CD8-positive, alpha-beta memory T cell (primary cell): ENCODE measurements around the gene HGD. TPM values are rescaled to one million over a fixed set of nuclear protein-coding genes. Genes with fewer than 3 reads are reported as not detected.

Experiments
- CTCF ChIA-PET: fragments of 350-600 bp; sonication (Branson Sonifier 250); formaldehyde crosslinking; loops from one replicate; lab custom pipeline; 2021; ENCODE audit warnings: antibody characterized with exemption; lab: Charles Lee
- POLR2A ChIA-PET: fragments of 350-600 bp; sonication (Branson Sonifier 250); formaldehyde crosslinking; loops from one replicate; lab custom pipeline; 2021; ENCODE audit warnings: antibody characterized with exemption; lab: Charles Lee
- DNase-seq, 5 donors: peaks; one replicate each; pipeline versions ENCODE4 v3.0.0 to v3.0.0-alpha.2; 2020 to 2022; ENCODE audit warnings: mixed read lengths in 1 of 5
- H3K27ac ChIP-seq: one replicate; pipeline ENCODE4 v1.7.0; 2013; ENCODE audit warnings: low read depth, mild to moderate bottlenecking, low read length, moderate library complexity
- H3K27me3 ChIP-seq: 2 replicates; pipeline ENCODE4 v1.7.0; 2013; ENCODE audit warnings: low read length, mild to moderate bottlenecking; ENCODE audit not compliant: insufficient read depth, poor library complexity, severe bottlenecking
- H3K36me3 ChIP-seq: 2 replicates; pipeline ENCODE4 v1.7.0; 2013; ENCODE audit warnings: mild to moderate bottlenecking, low read length, moderate library complexity; ENCODE audit not compliant: insufficient read depth
- H3K4me1 ChIP-seq: 2 replicates; pipeline ENCODE4 v1.7.0; 2013; ENCODE audit warnings: mild to moderate bottlenecking, low read length, moderate library complexity; ENCODE audit not compliant: insufficient read depth
- H3K4me3 ChIP-seq: 2 replicates; pipeline ENCODE4 v1.7.0; 2013; ENCODE audit warnings: mild to moderate bottlenecking, low read length
- H3K9me3 ChIP-seq: 2 replicates; pipeline ENCODE4 v1.7.0; 2013; ENCODE audit warnings: mild to moderate bottlenecking, low read length
- H3K27ac Mint-ChIP-seq, 8 donors: one replicate each; pipeline ENCODE4 v1.8.0; 2020 to 2021; ENCODE audit warnings: mixed read lengths in 8 of 8, mild to moderate bottlenecking in 6 of 8, inconsistent platforms in 3 of 8, moderate library complexity in 3 of 8
- H3K27me3 Mint-ChIP-seq, 2 donors: one replicate each; pipeline ENCODE4 v1.8.0; 2020 to 2021; ENCODE audit warnings: mixed read lengths in 2 of 2, mild to moderate bottlenecking in 1 of 2, moderate library complexity in 1 of 2
- H3K36me3 Mint-ChIP-seq, 3 donors: one replicate each; pipeline ENCODE4 v1.8.0; 2020 to 2021; ENCODE audit warnings: mixed read lengths in 3 of 3, inconsistent platforms in 1 of 3, mild to moderate bottlenecking in 1 of 3
- H3K4me1 Mint-ChIP-seq, 3 donors: one replicate each; pipeline ENCODE4 v1.8.0; 2020 to 2021; ENCODE audit warnings: mixed read lengths in 3 of 3, inconsistent platforms in 1 of 3, mild to moderate bottlenecking in 1 of 3
- H3K4me3 Mint-ChIP-seq, 7 donors: one replicate each; pipeline ENCODE4 v1.8.0; 2020 to 2021; ENCODE audit warnings: mixed read lengths in 7 of 7, mild to moderate bottlenecking in 6 of 7, moderate library complexity in 4 of 7, inconsistent platforms in 2 of 7
- H3K9me3 Mint-ChIP-seq, 5 donors: one replicate each; pipeline ENCODE4 v1.8.0; 2020 to 2022; ENCODE audit warnings: mixed read lengths in 5 of 5, mild to moderate bottlenecking in 3 of 5, moderate library complexity in 2 of 5, inconsistent platforms in 1 of 5
- polyA plus RNA-seq: library from polyadenylated mRNA; unstranded; fragments of 300-500 nt; fragmentation: Illumina TruSeq; gene quantifications from one replicate; pipeline ENCODE4 v1.2.3, GENCODE V29; 2021
- total RNA-seq, 2 experiments: library from RNA; stranded (reverse); gene quantifications; one replicate each; pipeline ENCODE4 v1.2.3, GENCODE V29; 2021

Gene HGD
- total and polyA plus RNA-seq, 3 experiments from 2014 or later, result 0.98 to 1.1 TPM; not detected in 1

DNA sequence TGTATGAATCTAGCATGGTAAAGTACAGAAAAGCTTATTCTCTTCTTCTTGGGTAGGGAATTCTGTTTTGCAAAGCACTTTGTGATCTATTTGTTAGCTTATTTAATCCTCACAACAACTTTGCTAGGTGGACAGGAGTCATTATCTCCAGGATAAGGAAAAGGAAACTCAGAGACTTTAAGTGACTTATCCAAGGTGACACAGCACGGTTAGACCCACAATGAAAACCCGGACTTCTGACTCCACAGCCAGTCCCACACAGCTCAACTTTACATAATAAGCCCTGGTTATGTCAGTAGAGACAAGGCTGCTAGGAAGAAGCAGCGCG is 86.3 kb downstream of the HGD start:
- peaks cover 6% of the 10 kb centered on the region for H3K36me3 ChIP-seq

DNA sequence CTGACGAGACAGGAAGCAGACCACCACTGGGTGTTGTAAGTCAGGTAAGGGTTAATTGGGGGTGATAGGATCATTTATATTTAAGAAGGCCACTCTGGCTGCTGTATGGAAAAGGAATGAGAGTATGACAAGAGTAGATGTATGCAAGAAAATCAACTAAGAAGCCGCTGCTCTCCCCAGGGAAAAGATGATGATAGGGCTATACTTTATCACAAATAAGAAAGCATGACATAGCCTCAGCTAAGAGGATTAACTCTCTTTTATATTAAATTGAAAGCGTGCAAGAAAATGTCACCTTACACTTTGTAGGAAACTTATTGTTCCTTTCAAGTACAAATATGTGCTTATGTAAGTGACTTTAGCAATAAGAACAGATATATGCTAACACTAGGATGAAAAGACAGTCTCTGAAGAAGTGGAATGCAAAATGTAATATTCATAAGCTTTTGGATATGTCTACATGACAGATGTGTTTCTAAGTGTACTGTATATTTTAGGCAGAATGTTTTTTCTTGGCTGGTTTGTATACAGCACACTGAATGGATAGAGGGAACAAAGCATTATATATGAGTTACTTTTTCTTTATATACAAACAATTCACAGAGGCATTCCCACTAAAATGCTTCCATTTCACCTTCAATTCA is 94.6 kb downstream of the HGD start:
- H3K27ac ChIP-seq, result no peak overlapping the region
- no peaks in the 10 kb centered on the region for H3K4me1 Mint-ChIP-seq
- H3K4me3 ChIP-seq, result no peak overlapping the region
- H3K36me3 Mint-ChIP-seq, result peaks cover 0 to 1% (median 0%) of the 10 kb centered on the region in 3 donors
- H3K27me3 ChIP-seq, result no peaks in the 10 kb centered on the region
- no peak overlapping the region for H3K4me3 Mint-ChIP-seq
- ChIA-PET POLR2A (no interaction called here), CTCF (no interaction called here)
- no peaks in the 10 kb centered on the region for H3K4me1 ChIP-seq
- no peak for DNase-seq
- no peak overlapping the region for H3K27ac Mint-ChIP-seq
- no peaks in the 10 kb centered on the region for H3K9me3 ChIP-seq
- peaks cover 3 to 9% of the 10 kb centered on the region in 2 donors for H3K27me3 Mint-ChIP-seq
- no peaks in the 10 kb centered on the region for H3K36me3 ChIP-seq
- peaks cover 0 to 2% (median under 1%) of the 10 kb centered on the region in 5 donors for H3K9me3 Mint-ChIP-seq

More for the DNA sequence above, 86.3 kb downstream of the HGD start:
- peaks cover 35% of the 10 kb centered on the region for H3K4me1 ChIP-seq
- no peaks in the 10 kb centered on the region for H3K9me3 ChIP-seq
- peak overlapping the region in 6 of 7 donors; percentile 86 to 99 (median 90) for H3K4me3 Mint-ChIP-seq
- peak overlapping the region in 7 of 8 donors; percentile 96 to 100 (median 98) for H3K27ac Mint-ChIP-seq
- H3K4me3 ChIP-seq, result peak overlapping the region; percentile 99
- H3K27me3 ChIP-seq, result no peaks in the 10 kb centered on the region
- POLR2A ChIA-PET, result interaction anchor here (1.0 to 1.6 kb wide), 6 partner anchors 124 to 1097 kb away, joined by 3 to 12 read pairs (median 5); partner anchors contain the start of genes GTF2E1, LRRC58, RABL3 and TIMMDC1
- no peak for DNase-seq
- peaks cover 0 to 1% (median 0%) of the 10 kb centered on the region in 5 donors for H3K9me3 Mint-ChIP-seq
- H3K36me3 Mint-ChIP-seq, result peaks cover 0 to 23% (median 0%) of the 10 kb centered on the region in 3 donors
- CTCF ChIA-PET, result interaction anchor here (1.0 to 1.7 kb wide), 13 partner anchors 27 to 199 kb away, joined by 3 to 22 read pairs (median 4); partner anchors contain the start of genes GTF2E1 and RABL3
- peaks cover 7 to 10% (median 9%) of the 10 kb centered on the region in 3 donors for H3K4me1 Mint-ChIP-seq
- H3K27me3 Mint-ChIP-seq, result peaks cover 0 to 2% of the 10 kb centered on the region in 2 donors
- H3K27ac ChIP-seq, result peak overlapping the region; percentile 58

Other genes with a start within 250 kb of the HGD start
- gene FSTL1, start 231.2 kb downstream of the HGD start, total RNA-seq, result under 1 TPM; 0.09 to 0.53 TPM
- not detected for gene FSTL1, start 231.2 kb downstream of the HGD start, polyA plus RNA-seq
- 100 to 1,000 TPM; 102 to 103 TPM for gene NDUFB4, start 85.9 kb downstream of the HGD start, total RNA-seq
- gene NDUFB4, start 85.9 kb downstream of the HGD start, polyA plus RNA-seq, result 263 TPM
- 10 to 100 TPM; 39.0 to 40.4 TPM for gene RABL3, start 60.3 kb upstream of the HGD start, total RNA-seq
- 35.8 TPM for gene RABL3, start 60.3 kb upstream of the HGD start, polyA plus RNA-seq
- 10 to 100 TPM; 25.9 to 27.8 TPM for gene GTF2E1, start 60.5 kb upstream of the HGD start, total RNA-seq
- gene GTF2E1, start 60.5 kb upstream of the HGD start, polyA plus RNA-seq, result 14.3 TPM
- not detected for gene STXBP5L, start 226.0 kb upstream of the HGD start, total RNA-seq
- not detected for gene STXBP5L, start 226.0 kb upstream of the HGD start, polyA plus RNA-seq